Suppressor macrophage treated with lipopolysaccharide for 4 hours (primary cell): ENCODE measurements around the gene CR1.
"Not testable (repeated sequence)": the region's sequence is repeated elsewhere in the genome, so short reads cannot be mapped to it uniquely, and the experiment has no call there.

Source experiments
- DNase-seq: peaks from one replicate; pipeline ENCODE4 v3.0.0-alpha.2; 2020

Gene CR1

DNA sequence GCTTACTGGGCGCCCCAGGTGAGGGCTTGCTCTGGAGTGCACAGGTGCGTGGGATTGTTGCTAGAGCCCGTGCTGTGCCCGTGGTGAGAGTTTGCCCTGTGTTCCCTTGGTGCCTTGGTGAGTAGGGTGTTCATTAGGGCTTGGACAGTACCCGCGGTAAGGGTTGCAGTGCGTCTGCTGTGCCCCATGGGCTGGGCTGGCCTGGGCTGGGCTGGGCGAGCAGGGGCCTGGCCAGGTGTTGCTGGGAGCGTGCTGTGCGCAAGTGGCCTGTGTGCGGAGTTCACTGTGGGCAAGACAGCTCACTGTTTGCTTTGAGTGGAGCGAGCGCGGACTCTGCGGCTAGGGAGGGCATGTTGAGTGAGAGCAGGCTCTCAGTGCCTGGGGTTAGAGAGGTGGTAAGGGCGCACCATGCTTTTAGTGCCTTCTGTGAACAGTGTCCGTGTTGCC, 149.7 kb downstream of the CR1 start:
- DNase-seq = no peak

- no peak for DNase-seq
Observed at GRCh38 chr1:207646171-207646570, 150.2 kb downstream of the CR1 start.

- DNase-seq = no peak
Observed at GRCh38 chr1:207646944-207647579, 151.1 kb downstream of the CR1 start.

DNA sequence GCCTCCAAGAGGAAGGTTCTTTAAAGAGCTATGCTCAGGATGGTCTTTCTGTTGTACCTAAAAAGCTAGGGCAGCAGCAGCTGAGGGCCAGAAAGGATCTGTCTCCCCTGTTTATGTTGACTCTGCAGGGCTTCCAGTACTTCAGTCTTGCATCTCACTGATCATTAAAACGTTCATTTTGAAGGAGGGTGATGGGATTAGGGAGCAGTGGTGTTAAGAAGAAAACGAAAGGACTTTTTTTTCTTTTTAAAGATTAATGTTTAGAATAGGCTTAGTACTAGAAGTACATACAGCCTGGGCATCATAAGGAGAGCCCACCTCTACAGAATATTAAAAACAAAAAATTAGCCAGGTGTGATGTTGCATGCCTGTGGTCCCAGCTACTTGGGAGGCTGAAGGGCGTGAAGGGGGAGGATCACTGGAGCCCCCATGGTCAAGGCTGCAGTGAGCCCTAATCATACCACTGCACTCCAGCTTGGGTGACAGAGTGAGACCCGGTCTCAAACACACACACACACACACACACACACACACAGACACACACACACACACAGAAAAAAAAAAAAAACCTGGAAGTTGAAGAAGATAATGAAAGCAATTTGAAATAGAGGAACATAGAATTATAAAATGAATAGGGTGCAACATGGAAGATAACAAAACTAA, 151.8 kb downstream of the CR1 start:
- DNase-seq = no peak

DNA sequence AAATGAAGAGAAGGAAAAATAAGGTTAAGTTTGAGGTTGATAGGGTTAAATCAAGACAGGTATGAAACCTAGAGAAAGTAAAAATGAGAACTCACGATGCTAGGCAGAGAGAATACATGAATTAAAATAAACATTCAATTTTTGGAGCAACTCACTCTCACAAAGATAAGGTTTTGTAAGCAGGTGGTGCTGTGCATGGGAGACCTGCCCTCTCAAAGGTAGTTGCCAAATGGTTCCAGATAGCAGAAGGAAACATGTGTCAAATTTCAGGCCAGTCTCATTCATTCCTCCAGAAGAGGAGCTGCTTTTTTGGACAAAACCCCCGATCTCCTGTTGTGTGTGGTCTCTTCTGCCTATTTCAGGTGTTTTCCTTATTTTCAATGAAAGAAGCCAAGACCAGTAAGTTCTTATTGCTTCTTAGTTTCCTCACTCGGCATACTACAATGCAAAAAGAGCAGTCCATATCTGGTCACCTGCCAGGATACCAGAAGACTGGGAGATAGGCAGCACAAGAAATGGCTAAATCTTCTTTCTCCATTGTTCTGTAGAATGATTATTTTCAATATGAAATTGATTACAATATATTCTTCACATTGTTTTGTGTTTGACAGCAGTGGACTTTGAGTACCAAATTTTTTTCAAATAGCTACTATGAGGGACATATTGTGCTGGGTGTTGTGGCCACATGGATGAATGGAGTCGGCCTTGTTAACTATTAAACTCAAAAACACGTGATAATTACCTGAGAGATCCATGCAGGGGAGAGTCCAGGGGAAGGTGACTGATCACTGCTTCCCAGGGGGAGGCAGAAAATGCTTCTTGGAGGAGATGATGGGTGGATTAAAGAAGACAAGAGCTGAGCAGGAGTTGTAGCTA, 152.6 kb downstream of the CR1 start:
- no peak for DNase-seq

GRCh38 chr1:207649210-207649753, 153.3 kb downstream of the CR1 start:
- no peak for DNase-seq

DNA sequence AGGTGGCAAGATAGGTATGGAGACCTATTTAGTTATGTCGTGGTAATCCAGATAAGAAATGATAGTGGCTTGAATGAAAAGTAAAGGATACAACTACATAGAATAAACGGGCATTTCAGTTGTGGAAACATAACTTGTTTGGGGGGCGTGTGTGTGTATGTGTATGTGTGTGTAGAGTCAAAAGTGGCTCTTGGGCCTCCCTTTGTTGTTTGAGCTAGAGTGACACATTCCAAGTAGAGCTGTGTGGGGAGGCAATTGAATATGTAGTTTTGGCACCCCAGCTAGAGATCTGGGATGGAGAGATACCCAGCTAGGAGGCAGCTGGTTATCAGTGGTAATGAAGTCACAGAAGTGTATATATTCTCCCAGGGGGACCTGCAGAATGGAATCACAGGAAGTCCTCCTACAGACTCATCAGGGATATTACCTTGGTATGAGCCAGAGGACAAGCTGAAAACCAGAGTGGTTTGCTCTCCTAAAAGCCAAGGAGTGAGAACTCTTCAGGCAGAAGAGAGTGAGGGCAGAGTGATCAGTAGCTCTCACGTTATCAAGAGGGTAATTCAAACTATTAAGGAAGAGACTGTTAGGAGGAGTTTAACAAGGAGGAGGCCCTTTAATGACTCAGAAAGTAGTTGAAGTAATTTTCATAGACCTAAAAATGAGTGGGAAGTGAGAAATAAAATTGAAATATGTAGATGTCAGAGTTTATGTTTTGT, 154.1 kb downstream of the CR1 start:
- DNase-seq = no peak

- no peak for DNase-seq
Observed at GRCh38 chr1:207651583-207651982, 155.6 kb downstream of the CR1 start.

GRCh38 chr1:207654320-207654719, 158.4 kb downstream of the CR1 start:
- DNase-seq = no peak

GRCh38 chr1:207658408-207658807, 162.5 kb downstream of the CR1 start:
- DNase-seq = no peak

DNA sequence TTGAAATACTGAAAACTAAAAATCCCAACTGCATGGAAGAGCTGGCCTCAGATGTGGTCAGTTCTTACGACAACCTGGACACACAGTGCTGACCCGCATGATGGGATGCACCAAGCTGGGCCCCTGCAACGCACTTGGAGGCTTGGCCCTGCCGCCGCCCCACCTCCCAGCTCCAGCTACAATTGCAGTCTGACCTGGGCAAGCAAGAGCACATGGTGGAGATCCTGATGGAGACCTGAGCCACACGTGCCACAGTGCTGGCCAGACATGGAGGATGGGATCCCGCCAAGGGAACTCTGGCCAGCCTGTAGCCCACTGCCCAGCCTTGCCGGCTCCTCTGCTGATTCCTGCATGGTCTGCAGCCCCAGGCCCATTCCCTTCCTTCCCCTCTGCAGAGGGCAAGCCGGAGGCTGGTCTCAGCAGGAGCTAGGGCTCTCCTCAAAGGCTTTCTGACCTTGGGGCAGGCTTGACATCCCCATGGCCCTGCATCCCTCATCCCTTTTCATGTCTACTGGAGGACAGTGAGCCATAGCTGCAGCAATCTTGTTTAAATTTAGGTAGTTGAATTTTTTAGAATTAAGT, 163.0 kb downstream of the CR1 start:
- no peak for DNase-seq

DNA sequence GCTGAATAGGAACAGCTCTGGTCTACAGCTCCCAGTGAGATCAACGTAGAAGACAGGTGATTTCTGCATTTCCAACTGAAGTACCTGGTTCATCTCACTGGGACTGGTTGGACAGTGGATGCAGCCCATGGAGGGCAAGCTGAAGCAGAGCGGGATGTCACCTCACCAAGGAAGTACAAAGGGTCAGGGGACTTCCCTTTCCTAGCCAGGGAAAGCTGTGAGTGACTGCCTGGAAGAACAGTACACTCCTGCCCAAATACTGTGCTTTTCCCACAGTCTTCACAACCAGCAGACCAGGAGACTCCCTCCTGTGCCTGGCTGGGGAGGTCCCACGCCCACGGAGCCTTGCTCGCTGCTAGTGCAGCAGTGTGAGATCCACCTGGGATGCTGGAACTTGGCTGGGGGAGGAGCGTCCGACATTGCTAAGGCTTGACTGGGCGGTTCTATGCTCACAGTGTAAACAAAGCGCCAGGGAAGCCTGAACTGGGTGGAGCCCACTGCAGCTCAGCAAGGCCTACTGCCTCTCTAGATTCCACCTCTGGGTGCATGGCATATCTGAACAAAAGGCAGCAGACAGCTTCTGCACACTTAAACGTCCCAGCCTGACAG, 163.7 kb downstream of the CR1 start:
- DNase-seq = no peak

DNA sequence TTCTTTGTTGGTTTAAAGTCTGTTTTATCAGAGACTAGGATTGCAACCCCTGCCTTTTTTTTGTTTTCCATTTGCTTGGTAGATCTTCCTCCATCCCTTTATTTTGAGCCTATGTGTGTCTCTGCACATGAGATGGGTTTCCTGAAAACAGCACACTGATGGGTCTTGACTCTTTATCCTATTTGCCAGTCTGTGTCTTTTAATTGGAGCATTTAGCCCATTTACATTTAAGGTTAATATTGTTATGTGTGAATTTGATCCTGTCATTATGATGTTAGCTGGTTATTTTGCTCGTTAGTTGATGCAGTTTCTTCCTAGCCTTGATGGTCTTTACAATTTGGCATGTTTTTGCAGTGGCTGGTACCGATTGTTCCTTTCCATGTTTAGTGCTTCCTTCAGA, 165.5 kb downstream of the CR1 start:
- DNase-seq = not testable (repeated sequence)

GRCh38 chr1:207666342-207666741, 170.4 kb downstream of the CR1 start:
- DNase-seq = no peak

- no peak for DNase-seq
Observed at GRCh38 chr1:207669528-207670009, 173.6 kb downstream of the CR1 start.

- no peak for DNase-seq
Observed at GRCh38 chr1:207670192-207670591, 174.2 kb downstream of the CR1 start.

GRCh38 chr1:207670997-207671396, 175.0 kb downstream of the CR1 start:
- DNase-seq = no peak

DNA sequence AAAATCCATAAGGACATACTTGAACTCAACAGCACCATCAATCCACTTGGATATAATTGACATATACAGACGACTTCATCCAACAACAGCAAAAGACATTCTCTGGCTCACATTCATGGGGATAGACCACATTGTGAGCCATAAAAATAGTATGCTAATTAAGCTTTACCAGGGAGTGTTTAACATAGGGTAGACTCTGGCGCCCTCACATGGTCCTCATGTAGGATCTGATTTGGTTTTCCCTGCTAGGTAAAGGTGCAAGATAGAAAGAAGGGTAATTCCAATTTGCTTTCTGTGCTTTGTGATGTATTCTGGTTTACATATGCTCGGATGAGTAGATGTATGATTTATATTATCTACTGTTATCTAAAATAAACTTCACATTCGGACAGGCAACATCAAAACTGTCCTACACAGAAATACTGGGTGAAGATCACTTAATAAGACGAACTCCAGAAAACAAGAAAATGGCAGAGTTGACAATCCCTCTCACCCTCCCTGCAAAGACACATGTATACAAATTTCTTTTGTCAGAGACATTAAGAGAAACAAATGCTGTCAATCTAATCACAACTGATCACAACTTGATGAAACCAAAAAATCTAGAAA, 176.7 kb downstream of the CR1 start:
- DNase-seq = peak; percentile 16

DNA sequence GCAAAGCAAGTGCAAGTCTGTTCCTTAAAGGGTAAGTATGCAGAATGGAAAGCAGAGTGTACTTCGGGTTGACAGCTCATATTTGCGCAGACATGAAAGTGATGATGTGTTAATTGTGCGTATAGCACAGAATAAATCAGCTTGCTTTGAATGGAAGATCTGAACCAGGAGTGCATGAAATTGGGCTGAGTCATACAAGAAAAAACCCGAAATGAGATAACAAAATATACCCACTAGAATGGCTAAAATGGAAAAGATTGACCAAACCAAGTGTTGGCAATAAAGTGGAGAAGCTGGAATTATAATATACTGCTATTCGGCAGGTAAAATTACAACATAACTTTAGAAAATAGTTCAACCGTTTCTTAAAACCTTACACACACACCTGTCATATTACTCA, 177.4 kb downstream of the CR1 start:
- no peak for DNase-seq

- DNase-seq = no peak
Observed at GRCh38 chr1:207676153-207676552, 180.2 kb downstream of the CR1 start.
